ENCODE data around the gene DLG4.

Gene DLG4

DNA sequence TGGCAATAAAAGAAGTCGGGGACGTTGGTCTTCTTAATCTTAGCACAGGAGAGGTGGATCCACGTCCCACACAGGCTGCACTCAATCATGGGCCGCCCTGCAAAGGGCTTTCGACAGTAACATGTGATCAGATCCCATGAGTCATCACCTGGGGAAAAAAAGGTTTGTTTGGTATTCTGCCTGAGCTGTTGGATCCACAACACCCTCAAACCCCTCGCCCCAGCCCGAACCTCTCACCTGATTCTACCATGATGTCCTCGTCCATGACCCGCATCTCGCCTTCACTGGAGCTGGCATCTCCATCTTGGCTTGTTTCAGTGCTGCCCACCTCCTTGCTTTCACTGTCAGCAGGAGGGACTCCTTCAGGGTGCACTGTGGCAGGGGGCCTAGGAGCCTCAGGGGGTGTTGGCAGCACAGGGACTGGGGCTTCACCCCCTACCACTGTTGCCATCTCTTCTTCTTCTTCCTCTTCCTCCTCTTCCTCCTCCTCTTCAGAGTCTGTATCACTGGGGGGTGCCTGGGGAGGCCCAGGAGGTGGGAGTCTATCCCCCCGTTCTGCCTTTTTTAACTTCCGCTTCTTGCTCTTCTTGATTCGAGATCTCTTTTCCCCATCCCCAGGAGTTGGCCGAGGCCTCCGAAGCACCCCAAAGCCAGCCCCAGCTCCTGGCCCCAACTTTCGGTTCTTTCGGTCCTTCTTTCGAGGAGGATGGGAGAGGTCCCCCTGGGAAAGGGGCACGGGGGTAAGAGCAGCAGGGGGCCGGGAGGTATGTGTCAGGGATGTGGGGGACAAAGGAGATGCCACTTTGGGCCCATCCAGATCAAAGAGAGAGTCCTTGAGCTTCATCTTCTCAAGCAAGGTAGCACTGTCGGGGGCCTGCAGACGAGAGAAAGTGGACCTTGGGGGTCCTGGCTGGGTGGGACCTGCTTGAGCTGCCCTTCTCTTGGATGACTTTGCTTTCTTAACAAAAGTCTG is 16.3 kb upstream of the DLG4 start:
- Histone ChIP-seq H3K4me3 (ENCODE audit: low read depth, low read length) (no peak overlapping the region), H3K9me3 (ENCODE audit: control insufficient read depth, insufficient read depth, low read depth, low read length) (no peaks in the 10 kb centered on the region), H3K27ac (ENCODE audit: extremely low read depth, low read depth, low read length) (no peak overlapping the region), H3K4me1 (ENCODE audit: control insufficient read depth, insufficient read depth, low read length) (peaks cover 10% of the 10 kb centered on the region; the same call in 1 of the 2 replicates), H3K36me3 (ENCODE audit: control insufficient read depth in 2 of 2, insufficient read depth in 1 of 2, low read length in 2 of 2) (peaks cover 18 to 48% of the 10 kb centered on the region in 2 experiments)
- TF ChIP-seq GLIS1 (tag by site-specific recombination; IDR thresholded peaks at IDR 0.05), result peak; percentile 58
- peak; percentile 80 for TF ChIP-seq GLIS2 (tag by site-specific recombination; IDR thresholded peaks at IDR 0.05)
- no peak for TF ChIP-seq ZBTB48 (tag by site-specific recombination; IDR thresholded peaks at IDR 0.05)
- TF ChIP-seq ZNF10 (tag by site-specific recombination; IDR thresholded peaks at IDR 0.05), result no peak
- no peak for TF ChIP-seq ZNF529 (tag by site-specific recombination; IDR thresholded peaks at IDR 0.05; ENCODE audit: insufficient replicate concordance)
- TF ChIP-seq, protein P1, sequence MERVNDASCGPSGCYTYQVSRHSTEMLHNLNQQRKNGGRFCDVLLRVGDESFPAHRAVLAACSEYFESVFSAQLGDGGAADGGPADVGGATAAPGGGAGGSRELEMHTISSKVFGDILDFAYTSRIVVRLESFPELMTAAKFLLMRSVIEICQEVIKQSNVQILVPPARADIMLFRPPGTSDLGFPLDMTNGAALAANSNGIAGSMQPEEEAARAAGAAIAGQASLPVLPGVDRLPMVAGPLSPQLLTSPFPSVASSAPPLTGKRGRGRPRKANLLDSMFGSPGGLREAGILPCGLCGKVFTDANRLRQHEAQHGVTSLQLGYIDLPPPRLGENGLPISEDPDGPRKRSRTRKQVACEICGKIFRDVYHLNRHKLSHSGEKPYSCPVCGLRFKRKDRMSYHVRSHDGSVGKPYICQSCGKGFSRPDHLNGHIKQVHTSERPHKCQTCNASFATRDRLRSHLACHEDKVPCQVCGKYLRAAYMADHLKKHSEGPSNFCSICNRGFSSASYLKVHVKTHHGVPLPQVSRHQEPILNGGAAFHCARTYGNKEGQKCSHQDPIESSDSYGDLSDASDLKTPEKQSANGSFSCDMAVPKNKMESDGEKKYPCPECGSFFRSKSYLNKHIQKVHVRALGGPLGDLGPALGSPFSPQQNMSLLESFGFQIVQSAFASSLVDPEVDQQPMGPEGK (tag by site-specific recombination; IDR thresholded peaks at IDR 0.05), result peak; percentile 40
- no peak for TF ChIP-seq ZNF350 (tag by site-specific recombination; IDR thresholded peaks at IDR 0.05)
- peak; percentile 70 for TF ChIP-seq ZNF600 (tag by site-specific recombination; IDR thresholded peaks at IDR 0.05)
- TF ChIP-seq, protein P2, sequence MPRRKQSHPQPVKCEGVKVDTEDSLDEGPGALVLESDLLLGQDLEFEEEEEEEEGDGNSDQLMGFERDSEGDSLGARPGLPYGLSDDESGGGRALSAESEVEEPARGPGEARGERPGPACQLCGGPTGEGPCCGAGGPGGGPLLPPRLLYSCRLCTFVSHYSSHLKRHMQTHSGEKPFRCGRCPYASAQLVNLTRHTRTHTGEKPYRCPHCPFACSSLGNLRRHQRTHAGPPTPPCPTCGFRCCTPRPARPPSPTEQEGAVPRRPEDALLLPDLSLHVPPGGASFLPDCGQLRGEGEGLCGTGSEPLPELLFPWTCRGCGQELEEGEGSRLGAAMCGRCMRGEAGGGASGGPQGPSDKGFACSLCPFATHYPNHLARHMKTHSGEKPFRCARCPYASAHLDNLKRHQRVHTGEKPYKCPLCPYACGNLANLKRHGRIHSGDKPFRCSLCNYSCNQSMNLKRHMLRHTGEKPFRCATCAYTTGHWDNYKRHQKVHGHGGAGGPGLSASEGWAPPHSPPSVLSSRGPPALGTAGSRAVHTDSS (tag by site-specific recombination; IDR thresholded peaks at IDR 0.05), result peak; percentile 86
- TF ChIP-seq ZNF335 (tag by site-specific recombination; conservative IDR thresholded peaks at IDR 0.05), result peak; percentile 66
- TF ChIP-seq, protein P3, sequence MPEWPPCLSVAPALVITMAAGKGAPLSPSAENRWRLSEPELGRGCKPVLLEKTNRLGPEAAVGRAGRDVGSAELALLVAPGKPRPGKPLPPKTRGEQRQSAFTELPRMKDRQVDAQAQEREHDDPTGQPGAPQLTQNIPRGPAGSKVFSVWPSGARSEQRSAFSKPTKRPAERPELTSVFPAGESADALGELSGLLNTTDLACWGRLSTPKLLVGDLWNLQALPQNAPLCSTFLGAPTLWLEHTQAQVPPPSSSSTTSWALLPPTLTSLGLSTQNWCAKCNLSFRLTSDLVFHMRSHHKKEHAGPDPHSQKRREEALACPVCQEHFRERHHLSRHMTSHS (tag by site-specific recombination; IDR thresholded peaks at IDR 0.05), result no peak
- ChIA-PET POLR2A (interaction anchor here (0.6 to 14.2 kb wide), 2 partner anchors 14 to 65 kb away, joined by 4 to 284 read pairs; partner anchors contain the start of genes ACADVL and DLG4), CTCF (interaction anchor here (0.6 to 1.3 kb wide), 3 partner anchors 16 to 235 kb away, joined by 3 to 6 read pairs (median 4); partner anchors contain the start of genes ACADVL and DLG4)

DNA sequence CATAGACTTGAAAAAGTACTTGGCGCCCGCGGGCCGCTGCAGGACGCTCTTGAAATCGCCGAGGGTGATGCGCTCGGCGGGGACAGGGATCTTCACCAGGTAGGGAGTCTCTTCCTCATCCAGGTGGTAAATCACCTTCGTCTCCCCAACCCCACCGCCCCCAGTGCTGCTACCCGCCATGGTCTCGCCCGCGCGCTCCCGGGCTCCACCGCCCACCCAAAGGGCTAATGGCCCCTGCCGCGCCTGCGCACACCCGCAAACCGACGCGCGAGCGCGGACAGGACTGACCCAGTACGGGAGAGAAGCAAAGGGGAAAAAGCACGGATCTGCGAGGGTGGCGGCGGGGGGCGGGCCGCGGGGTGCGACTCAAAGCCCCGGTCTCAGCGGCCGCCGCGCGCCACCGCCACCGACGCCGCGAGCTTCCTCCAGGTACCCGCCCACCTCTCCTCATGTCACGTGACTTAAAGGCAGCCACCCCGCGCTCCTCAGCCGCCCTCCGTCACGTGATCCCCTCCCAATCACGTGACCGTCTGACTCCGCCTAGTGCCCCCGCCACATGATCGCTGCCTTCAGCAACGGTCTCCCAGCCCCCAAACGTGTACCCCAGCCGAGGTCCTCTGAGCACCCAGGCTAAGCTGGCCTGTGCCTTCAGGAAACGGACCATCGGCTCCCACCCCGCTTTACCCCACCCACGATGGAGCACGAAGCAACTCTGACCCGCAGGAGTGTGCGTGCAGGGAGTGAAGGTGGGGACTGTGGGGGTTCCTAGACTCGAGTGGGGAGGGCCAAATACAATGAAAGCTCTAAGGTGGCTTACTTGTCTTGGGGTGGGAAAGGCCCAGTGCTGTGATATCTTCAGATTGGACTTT is 14.7 kb upstream of the DLG4 start, which contains the start of gene DVL2:
TSS of gene DVL2 (minus strand) at position 435 of the 869 bp plus-strand sequence. CDS start at position 180, 255 bp downstream.
- peaks cover 7% of the 10 kb centered on the region; the same call in 1 of the 2 replicates for H3K4me1 ChIP-seq (ENCODE audit: control insufficient read depth, insufficient read depth, low read length)
- H3K36me3 ChIP-seq (ENCODE audit: control insufficient read depth in 2 of 2, insufficient read depth in 1 of 2, low read length in 2 of 2), result peaks cover 18 to 52% of the 10 kb centered on the region in 2 experiments
- ChIA-PET POLR2A (interaction anchor here (0.6 to 14.2 kb wide), 16 partner anchors 8 to 471 kb away, joined by 3 to 284 read pairs (median 3); partner anchors contain the start of genes ACADVL, CTDNEP1, DLG4 and GABARAP), CTCF (interaction anchor here (0.7 to 1.6 kb wide), 2 partner anchors 14 to 554 kb away, joined by 3 to 6 read pairs; partner anchors contain the start of genes ACADVL and DLG4)
- no peaks in the 10 kb centered on the region for H3K9me3 ChIP-seq (ENCODE audit: control insufficient read depth, insufficient read depth, low read depth, low read length)
- peak within 1 kb of the TSS; percentile 87 for H3K4me3 ChIP-seq (ENCODE audit: low read depth, low read length)
- H3K27ac ChIP-seq (ENCODE audit: extremely low read depth, low read depth, low read length), result peak within 1 kb of the TSS; percentile 82
- TF ChIP-seq, protein P4, sequence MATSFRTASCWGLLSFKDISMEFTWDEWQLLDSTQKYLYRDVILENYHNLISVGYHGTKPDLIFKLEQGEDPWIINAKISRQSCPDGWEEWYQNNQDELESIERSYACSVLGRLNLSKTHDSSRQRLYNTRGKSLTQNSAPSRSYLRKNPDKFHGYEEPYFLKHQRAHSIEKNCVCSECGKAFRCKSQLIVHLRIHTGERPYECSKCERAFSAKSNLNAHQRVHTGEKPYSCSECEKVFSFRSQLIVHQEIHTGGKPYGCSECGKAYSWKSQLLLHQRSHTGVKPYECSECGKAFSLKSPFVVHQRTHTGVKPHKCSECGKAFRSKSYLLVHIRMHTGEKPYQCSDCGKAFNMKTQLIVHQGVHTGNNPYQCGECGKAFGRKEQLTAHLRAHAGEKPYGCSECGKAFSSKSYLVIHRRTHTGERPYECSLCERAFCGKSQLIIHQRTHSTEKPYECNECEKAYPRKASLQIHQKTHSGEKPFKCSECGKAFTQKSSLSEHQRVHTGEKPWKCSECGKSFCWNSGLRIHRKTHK (tag by site-specific recombination; IDR thresholded peaks at IDR 0.05), result no peak
- no peak for TF ChIP-seq ZNF366 (tag by site-specific recombination; conservative IDR thresholded peaks at IDR 0.05)
- peak; percentile 69; the same call in 1 of the 2 replicates for TF ChIP-seq ZNF530 (tag by site-specific recombination; IDR thresholded peaks at IDR 0.05; ENCODE audit: low read depth)
- TF ChIP-seq, protein P5, sequence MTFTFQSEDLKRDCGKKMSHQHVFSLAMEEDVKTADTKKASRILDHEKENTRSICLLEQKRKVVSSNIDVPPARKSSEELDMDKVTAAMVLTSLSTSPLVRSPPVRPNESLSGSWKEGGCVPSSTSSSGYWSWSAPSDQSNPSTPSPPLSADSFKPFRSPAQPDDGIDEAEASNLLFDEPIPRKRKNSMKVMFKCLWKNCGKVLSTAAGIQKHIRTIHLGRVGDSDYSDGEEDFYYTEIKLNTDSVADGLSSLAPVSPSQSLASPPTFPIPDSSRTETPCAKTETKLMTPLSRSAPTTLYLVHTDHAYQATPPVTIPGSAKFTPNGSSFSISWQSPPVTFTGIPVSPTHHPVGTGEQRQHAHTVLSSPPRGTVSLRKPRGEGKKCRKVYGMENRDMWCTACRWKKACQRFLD (tag by site-specific recombination; IDR thresholded peaks at IDR 0.05), result peak; percentile 87
- no peak for TF ChIP-seq ZNF701 (tag by site-specific recombination; IDR thresholded peaks at IDR 0.05)
- TF ChIP-seq ZFP69B (tag by site-specific recombination; IDR thresholded peaks at IDR 0.05), result peak; percentile 60; the same call in 1 of the 2 replicates
- peak; percentile 91 for TF ChIP-seq ZNF335 (tag by site-specific recombination; conservative IDR thresholded peaks at IDR 0.05)
- no peak for TF ChIP-seq BCL11A (tag by site-specific recombination; IDR thresholded peaks at IDR 0.05; ENCODE audit: low read depth)
- no peak for TF ChIP-seq ZNF211 (tag by site-specific recombination; IDR thresholded peaks at IDR 0.05; ENCODE audit: low read depth)
- TF ChIP-seq OSR2 (tag by site-specific recombination; IDR thresholded peaks at IDR 0.05), result peak; percentile 36; the same call in 1 of the 2 replicates
- TF ChIP-seq ZNF677 (tag by site-specific recombination; IDR thresholded peaks at IDR 0.05), result no peak

Data from HEK293 (cell line).